Iris pigment epithelial cell (primary cell): ENCODE data around the gene OTOF.
A peak's percentile ranks its signal among the peaks of the same experiment; 100 is the strongest.

Source experiments
- DNase-seq: peaks from one replicate; pipeline ENCODE4 v3.0.0-alpha.2; 2011; ENCODE audit warnings: low read depth

OTOF gene

DNA sequence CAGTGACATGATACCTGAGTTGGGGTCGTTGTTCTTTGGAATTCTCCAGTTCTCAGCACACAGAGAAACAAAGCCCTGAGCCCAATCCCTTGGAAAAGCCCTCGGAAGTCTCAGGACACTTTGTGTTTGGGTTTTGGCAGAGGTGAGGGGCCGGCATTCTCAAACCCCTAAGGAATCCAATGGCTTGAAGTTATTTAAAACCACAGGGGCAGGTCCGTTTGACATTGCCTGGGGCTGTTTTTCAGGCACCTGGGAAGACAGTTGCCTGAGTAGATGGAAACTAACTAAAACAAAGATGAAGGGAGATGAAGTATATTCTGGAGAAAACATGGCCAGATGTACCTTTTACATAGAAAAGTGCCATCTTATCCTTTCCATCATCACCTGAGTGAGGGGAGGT, 22.5 kb upstream of the OTOF start:
- DNase-seq, result no peak

- no peak for DNase-seq
Measured at GRCh38 chr2:26495705-26496297, 17.9 kb upstream of the OTOF start.

DNA sequence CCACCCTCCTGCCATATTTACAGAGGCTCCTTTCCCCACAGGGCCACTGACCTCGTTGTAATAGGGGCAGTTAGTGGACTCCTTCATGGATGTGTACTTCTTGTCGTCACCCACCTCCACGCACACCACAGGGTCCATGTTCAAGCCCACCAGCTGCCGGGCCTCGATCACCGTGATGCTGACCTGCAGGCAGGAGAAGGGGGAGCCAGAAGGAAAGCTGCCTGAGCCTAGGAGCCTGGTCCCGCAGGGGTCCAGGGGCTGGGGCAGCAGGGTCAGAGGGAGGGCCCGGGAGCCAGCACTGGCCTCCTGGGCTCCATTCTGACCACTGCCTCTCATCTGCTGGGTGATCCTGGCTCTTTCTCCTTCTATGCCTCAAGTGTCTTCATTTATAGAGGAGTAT, 17.0 kb upstream of the OTOF start:
- DNase-seq, result no peak

- no peak for DNase-seq
Measured at GRCh38 chr2:26494199-26494598, 16.3 kb upstream of the OTOF start.

DNA sequence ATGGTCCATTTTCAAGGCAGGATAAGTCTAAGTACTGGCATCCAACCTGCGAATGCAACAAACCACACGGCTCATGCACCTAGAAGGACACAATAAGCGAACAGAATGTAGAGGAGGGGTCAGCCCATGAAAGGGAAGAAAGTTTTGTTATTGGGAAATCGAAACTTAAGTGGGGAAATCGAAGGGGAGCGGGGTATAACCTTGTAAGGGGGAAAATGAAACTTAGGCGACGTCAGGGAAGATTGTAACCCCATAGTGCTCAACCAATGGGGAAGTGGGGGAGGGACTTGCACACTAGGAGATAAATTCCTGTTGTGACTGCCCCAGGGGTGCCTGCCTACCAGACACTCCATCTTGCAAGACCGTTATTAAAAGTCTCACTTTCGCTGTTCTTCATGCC, 15.6 kb upstream of the OTOF start:
- no peak for DNase-seq

DNA sequence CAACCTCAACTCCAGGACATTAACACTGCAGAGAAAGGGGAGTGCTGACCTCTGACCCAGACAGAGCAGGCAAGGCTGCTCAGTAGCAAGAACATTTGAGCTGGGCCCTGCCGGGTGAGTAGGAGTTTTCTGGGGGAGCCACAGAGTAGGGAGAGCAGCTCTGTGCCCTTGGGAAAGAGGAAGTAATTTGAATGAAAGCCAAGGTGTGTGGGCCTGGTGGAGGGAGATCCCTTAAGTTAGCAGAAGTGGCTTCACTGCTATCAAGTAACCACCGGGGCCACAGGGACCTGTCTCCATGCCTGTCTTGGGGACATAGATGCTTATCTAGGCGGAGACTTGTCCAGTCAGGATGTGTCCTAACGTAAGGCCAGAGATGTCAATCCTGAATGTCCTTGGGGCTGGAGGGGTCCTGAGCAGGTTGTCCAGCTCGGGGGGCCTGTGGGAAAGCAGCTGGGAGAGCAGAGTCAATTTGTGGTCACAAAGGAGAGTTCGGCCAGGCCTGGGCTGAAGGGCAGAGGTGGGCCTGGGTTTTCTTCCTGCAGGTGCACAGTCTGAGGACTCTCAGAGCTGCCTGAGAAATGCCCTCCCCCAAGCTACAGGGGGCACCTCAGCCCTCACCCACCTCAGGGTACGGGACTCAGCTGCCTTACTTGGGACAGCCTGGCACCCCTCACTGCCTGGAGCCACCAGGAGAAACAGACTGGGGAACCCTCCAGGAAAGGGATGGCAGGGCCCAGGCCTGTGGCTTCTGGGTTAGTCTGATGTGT, 15.0 kb upstream of the OTOF start:
- no peak for DNase-seq

DNA sequence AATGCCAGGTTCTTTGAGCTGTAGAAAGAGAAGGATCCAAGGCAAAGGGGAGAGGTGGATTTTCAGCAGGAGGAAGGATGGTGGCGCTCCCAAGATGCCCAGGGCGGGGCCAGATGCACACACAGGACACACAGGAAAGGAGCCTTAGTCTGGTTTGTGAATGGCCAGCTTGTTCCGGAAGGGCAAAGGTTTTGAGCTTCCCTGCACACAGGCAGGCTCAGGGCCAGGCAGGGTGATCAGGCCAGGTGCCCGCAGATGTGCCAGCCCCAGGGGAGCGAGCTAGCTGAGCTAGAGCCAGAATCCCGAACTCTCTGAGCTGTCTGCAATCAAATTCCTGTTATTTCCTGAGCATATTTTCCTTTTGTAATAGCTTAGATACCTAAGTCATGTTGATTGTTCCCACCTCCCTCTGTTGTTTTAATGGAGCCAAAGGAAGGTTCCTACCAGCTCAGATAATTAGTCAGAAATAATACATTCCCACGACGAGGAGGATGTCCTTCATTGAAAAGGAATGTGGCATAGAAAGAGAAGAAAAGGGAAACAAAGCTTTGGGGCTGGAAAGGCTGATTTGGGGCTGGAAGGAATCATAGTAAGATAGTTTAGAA, 13.7 kb upstream of the OTOF start:
- no peak for DNase-seq

- DNase-seq, result no peak
Measured at GRCh38 chr2:26489213-26489850, 11.4 kb upstream of the OTOF start.

DNA sequence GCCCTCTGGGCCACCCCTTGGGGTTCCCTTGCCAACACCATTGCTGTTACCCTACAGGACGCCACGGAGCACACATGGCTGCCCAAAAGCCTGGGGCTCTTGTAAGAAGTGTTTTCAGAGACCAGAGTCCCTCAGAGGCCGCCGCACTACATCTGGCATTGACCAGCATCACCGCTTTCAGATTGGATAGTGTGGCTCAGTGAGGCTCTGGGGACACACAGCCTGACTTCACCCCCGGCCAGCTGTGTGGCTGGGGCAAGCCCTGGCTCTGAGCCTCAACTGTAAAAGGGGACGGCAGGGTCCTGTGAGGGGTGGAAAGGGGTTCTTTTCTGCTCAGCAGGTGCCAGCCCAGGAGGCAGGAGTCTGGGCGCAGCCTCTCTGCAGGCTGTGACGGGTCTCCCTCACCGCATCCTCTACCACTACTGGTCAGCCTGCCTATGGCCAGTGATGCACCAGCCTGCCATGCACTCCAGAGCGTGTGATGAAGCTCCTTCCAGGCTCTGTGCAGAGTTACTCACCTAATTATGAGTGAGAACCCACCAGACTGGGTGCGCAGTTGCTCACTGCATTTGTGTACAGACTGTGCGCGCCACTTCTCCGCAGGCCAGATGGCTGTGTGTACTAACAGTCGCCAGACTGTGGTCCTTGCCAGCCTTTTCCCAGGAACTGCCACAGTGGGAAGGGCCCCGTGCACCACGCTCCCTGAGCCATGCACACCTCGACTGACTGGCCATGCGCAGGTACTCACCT, 10.7 kb upstream of the OTOF start:
- DNase-seq, result no peak

DNA sequence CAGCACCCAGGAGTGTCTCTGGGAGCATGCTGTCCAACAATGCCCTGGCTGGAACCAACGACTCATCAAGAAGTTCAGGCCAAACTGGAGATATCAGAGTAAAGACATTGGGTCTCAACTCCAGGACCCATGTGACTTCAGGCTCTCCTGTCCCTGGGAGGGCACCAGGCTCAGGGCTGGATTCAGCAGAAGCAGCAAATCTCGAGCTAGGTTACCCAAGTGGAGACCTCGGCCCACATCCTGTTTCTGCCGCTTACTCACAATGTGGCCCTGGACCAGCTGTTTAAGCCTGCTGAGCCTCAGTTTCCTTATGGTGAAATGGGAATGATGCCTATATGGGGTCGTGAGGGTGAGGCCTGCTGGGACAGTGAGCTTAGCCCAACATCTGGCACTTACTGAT, 9.3 kb upstream of the OTOF start:
- peak; percentile 23 for DNase-seq

DNA sequence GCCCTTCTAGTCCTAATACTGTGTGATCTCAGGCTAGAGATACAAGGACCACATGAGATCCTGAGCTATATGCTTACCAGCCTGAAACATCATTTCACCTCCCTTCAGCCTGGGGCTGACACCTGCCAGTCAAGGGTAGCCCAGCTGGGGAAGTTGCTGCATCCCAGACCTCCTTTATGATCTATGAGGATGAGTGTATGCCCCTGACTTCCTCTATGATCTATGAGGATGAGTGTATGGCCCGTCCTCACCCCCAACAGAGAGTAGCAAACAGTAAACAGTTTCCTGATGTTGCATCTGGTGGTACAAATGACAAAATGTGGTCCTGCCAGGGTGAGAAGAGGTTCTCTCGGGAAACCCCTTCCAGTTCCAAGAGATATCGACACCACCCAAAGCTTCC, 8.9 kb upstream of the OTOF start:
- DNase-seq, result no peak

- DNase-seq, result no peak
Measured at GRCh38 chr2:26485725-26486418, 7.9 kb upstream of the OTOF start.

DNA sequence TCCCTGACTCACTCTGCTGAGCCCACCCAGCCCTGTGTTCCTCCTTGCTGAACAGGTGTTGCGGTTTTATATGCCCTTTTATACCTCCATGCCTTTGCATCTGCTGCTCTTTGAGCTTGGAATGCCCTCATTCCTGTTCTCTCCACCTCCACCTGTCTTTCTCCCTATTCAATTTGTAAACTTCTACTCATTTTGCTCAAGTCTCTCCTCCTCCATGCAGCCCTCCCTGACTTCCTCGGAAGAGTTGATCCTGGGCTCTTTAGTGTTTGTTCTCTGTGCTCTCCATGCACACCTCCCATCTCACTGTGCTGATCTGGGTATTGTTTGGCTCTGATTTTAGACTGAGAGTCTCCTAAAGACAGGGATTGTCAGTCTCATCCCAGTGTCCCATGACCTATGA, 7.2 kb upstream of the OTOF start:
- DNase-seq, result no peak

DNA sequence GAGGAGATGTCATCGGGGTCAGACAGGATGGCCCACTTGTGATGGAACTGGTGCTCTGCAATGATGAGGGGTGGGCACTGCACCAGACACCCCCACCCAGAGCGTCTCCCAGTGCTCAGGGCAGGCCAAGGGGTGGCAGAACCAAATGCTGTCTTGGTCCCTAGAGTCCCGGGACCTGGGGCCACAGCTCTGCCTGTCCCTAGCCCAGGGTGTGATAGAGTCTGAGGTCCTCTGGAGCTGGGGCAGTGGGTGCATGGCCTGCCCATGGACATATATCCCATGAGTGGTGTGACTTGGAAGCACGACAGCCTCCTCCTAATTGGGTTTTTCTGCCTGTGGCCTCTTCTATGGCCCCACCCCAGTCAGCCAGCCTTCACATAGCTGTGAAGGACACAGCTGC, 6.7 kb upstream of the OTOF start:
- DNase-seq, result no peak

DNA sequence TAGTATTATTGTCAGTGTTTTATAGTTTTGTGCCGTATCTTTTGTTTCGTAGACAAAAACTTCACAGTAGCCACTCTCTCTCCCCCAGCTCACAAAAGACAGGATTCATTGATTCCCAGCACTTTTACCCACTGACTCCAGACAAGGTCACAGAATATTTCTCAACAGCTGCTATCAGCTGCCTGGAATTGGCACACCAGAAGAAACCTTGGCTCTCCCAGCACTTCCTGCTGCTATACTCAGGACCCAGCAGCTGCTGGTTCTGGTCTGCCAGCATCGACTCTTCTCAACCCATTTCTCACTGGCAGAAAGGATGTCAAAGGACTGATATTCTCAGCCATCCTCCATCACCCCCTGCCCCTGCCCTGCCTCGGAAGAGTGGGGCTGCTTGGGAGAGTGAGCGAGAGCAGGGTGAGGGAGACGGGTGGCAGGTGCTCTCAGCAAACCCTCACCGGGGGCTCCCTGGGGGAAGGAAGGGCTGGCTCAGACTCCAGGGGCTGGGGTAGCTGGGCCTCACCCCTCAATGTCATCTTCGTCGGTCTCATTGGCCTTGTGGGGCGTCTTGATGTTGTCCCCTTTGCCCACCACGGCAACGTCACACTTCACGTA, 6.1 kb upstream of the OTOF start:
- DNase-seq, result peak; percentile 7

DNA sequence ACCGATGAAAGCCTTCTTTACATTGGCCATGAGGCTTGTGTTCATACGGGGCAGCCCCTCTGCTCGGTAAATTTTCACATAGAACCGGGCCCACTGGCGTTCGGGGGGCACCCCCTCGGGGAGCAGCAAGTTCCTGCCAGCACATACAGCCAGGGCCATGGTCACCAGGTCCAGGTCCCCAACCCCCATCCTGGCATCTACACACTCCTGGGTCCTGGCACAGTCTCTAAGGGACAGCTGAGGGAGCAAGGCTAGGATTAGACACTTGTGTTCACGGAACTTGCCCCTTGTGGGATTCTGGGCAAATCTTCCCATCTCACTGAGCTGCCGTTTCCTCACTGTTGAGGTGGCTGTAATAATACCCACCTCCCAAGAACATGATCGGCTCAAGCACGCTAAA, 5.6 kb upstream of the OTOF start:
- no peak for DNase-seq

- no peak for DNase-seq
Measured at GRCh38 chr2:26483027-26483326, 5.1 kb upstream of the OTOF start.

GRCh38 chr2:26482211-26483026, 4.5 kb upstream of the OTOF start:
- no peak for DNase-seq

DNA sequence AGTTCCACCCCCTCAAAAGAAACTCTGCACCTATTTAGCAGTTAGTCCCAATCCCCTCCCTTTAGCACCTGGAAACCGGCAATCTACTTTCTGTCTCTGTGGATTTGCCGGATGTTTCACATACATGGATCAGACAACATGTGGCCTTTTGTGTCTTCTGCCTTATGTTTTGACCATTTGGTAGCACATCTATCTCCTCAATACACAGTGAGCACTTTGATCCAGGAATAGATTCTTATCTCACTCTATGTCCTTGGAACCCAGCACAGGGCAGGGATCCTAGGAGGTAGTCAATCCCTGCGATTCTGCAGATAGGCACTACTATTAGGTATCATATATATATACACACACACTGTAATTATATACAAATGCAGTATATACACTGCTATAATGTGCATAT, 3.8 kb upstream of the OTOF start:
- no peak for DNase-seq

DNA sequence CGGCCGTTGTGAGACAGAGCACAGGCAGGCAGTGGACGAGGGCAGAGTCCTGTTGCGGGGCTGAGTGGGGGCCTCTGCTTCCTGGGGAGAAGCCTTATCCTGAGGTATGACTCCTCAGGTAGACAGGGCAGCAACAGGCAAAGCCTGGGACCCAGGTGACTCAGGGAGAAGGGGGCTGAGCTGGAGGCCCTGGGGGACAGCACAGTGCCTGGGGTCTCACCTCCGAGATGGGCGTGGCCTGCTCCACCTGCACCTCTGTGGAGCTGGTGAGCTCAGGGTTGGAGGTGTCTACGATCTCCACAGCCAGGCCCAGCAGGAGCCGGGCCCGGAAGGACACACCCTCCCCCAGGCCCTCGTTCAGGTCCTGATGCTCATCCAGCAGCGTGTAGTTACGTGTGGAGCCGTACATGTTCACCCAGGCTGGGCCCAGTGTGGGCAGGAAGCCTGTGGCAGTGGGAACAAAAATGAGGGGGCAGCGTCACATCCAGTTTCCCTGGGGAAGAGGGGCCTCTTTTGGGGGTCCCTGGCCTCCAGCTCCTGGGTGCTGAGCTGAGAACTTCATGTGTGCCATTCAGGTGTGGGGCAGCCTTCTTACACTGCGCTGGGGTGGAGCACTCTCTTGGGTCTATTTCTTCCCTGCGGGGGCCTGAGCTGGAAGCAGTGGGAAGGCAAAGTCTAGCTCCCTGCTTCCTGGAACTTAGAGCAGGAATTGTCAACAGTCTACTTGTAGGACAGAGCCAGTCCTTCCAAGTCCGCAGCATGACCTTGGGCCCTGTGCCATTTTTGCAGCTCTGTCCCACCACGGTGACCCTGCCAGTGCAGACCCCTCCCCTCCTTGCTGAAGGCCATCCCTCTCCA, 2.9 kb upstream of the OTOF start:
- DNase-seq, result no peak
